Measurements from ENCODE around the gene FIBCD1. TPM values are rescaled to one million over a fixed set of nuclear protein-coding genes. Genes with fewer than 3 reads are reported as not detected.

Gene FIBCD1
- total RNA-seq, 4 donors from 2014 or later: 1.4 to 1.7 TPM; not detected in 2

GRCh38 chr9:130986356-130986965 lies 47.4 kb upstream of the FIBCD1 start:
- TF ChIP-seq POLR2A (IDR thresholded peaks at IDR 0.05): no peak
- no peak for TF ChIP-seq EP300 (IDR thresholded peaks at IDR 0.05)
- TF ChIP-seq POLR2AphosphoS5 (IDR thresholded peaks at IDR 0.05): no peak
- no peak for TF ChIP-seq CTCF (IDR thresholded peaks at IDR 0.05)
- Histone ChIP-seq H3K36me3 (no peaks in the 10 kb centered on the region), H3K9me3 (no peaks in the 10 kb centered on the region), H3K27ac (no peak overlapping the region), H3K27me3 (peaks cover 59% of the 10 kb centered on the region), H3K4me1 (no peaks in the 10 kb centered on the region), H3K4me3 (no peak overlapping the region)
- no peak for ATAC-seq
- WGBS, 2 donors (ENCODE audit: low coverage in 1 of 2): 53 to 75% methylated on average over 3 to 15 of the region's 24 CpGs

DNA sequence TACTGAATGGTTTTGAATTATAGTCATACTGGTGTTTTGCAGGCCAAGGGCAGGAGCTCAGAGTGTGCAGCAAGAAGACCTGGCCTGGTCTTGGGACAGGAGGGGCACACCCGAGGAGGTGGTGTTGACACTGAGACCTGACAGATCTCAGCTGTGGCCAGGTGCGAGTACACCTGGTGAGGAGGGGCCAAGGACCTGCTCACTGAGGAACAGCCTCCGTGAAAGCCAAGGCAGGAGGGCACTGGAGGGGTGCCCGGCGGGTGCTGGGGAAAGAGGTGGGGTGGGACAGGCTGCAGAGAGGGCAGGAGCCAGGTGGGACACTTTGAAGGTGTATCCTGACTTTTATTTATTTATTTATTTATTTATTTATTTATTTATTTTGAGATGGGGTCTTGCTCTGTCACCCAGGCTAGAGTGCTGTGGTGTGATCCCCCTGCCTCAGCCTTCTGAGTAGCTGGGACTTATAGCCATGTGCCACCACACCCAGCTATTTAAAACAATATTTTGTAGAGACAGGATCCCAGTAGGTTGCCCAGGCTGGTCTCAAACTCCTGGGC lies 46.6 kb upstream of the FIBCD1 start:
- no peak overlapping the region for H3K27ac ChIP-seq
- no peak for TF ChIP-seq EP300 (IDR thresholded peaks at IDR 0.05)
- no peak for TF ChIP-seq CTCF (IDR thresholded peaks at IDR 0.05)
- TF ChIP-seq POLR2A (IDR thresholded peaks at IDR 0.05): no peak
- TF ChIP-seq POLR2AphosphoS5 (IDR thresholded peaks at IDR 0.05): no peak
- H3K27me3 ChIP-seq: peaks cover 53% of the 10 kb centered on the region
- no peak for ATAC-seq
- WGBS, 2 donors (ENCODE audit: low coverage in 1 of 2): 33% methylated on average over 1 of the region's 5 CpGs; no CpG with 5 or more reads in 1 of the 2 donors
- no peaks in the 10 kb centered on the region for H3K36me3 ChIP-seq
- H3K9me3 ChIP-seq: no peaks in the 10 kb centered on the region
- no peaks in the 10 kb centered on the region for H3K4me1 ChIP-seq
- no peak overlapping the region for H3K4me3 ChIP-seq

DNA sequence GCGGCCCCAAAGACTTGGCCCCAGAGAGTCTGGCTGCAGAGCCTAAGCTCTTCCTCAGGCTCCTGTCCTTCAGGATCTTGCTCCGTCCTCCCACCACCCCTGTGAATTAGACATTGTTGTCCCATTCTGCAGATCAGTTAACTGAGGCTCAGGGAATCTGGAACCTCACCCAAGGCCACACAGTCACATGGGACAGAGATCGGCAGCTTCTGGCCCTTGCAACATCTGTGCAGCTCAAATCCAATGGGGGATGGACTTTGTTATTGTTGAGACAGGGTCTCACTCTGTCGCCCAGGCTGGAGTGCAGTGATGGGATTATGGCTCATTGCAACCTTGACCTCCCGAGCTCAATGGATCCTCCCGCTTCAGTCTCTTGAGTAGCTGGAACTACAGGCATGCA lies 46.0 kb upstream of the FIBCD1 start:
- Histone ChIP-seq H3K27me3 (peaks cover 51% of the 10 kb centered on the region), H3K4me3 (no peak overlapping the region), H3K36me3 (no peaks in the 10 kb centered on the region), H3K9me3 (no peaks in the 10 kb centered on the region), H3K27ac (no peak overlapping the region), H3K4me1 (no peaks in the 10 kb centered on the region)
- WGBS, 2 donors (ENCODE audit: low coverage in 1 of 2): 58 to 100% methylated on average over 2 to 3 of the region's 6 CpGs
- ATAC-seq: no peak
- TF ChIP-seq EP300 (IDR thresholded peaks at IDR 0.05): no peak
- no peak for TF ChIP-seq POLR2A (IDR thresholded peaks at IDR 0.05)
- no peak for TF ChIP-seq CTCF (IDR thresholded peaks at IDR 0.05)
- no peak for TF ChIP-seq POLR2AphosphoS5 (IDR thresholded peaks at IDR 0.05)

GRCh38 chr9:130984521-130984920 lies 45.5 kb upstream of the FIBCD1 start:
- Histone ChIP-seq H3K27ac (no peak overlapping the region), H3K4me3 (no peak overlapping the region), H3K36me3 (no peaks in the 10 kb centered on the region), H3K4me1 (no peaks in the 10 kb centered on the region), H3K9me3 (no peaks in the 10 kb centered on the region), H3K27me3 (peaks cover 51% of the 10 kb centered on the region)
- WGBS, 2 donors (ENCODE audit: low coverage in 1 of 2): 82 to 88% methylated on average over 2 to 5 of the region's 8 CpGs
- no peak for TF ChIP-seq CTCF (IDR thresholded peaks at IDR 0.05)
- no peak for TF ChIP-seq POLR2A (IDR thresholded peaks at IDR 0.05)
- no peak for TF ChIP-seq EP300 (IDR thresholded peaks at IDR 0.05)
- TF ChIP-seq POLR2AphosphoS5 (IDR thresholded peaks at IDR 0.05): no peak
- ATAC-seq: no peak

- Histone ChIP-seq H3K4me1 (no peaks in the 10 kb centered on the region), H3K27ac (no peak overlapping the region), H3K9me3 (no peaks in the 10 kb centered on the region), H3K4me3 (no peak overlapping the region), H3K27me3 (peaks cover 46% of the 10 kb centered on the region), H3K36me3 (no peaks in the 10 kb centered on the region)
- no peak for ATAC-seq
- TF ChIP-seq CTCF (IDR thresholded peaks at IDR 0.05): no peak
- no peak for TF ChIP-seq EP300 (IDR thresholded peaks at IDR 0.05)
- TF ChIP-seq POLR2A (IDR thresholded peaks at IDR 0.05): no peak
- TF ChIP-seq POLR2AphosphoS5 (IDR thresholded peaks at IDR 0.05): no peak
- 78 to 82% methylated on average over 8 to 10 of the region's 11 CpGs for WGBS, 2 donors (ENCODE audit: low coverage in 1 of 2)
Observed at GRCh38 chr9:130983970-130984369, 44.9 kb upstream of the FIBCD1 start.
